T-helper 1 cell treated with Interleukin-12 subunit alpha and Interleukin-12 subunit beta and Interleukin-4 antibody, amounts not matched to agents 30 ng/mL and 1 ng/mL, for 36 hours (primary cell): ENCODE results near the gene KIF21B. TPM values are rescaled to one million over a fixed set of nuclear protein-coding genes. Genes with fewer than 3 reads are reported as not detected.

Experiments used
- intact Hi-C: fragments of 100-400 bp; cut with micrococcal nuclease; formaldehyde crosslinking; loops from one replicate; pipeline ENCODE4 v1.15.1; 2024
- total RNA-seq: library from RNA; stranded (reverse); gene quantifications from 2 replicates; pipeline ENCODE4 v1.2.3, GENCODE V29; 2022

The KIF21B gene
- total RNA-seq, 1 donor from 2014 or later = 92.8 TPM

DNA sequence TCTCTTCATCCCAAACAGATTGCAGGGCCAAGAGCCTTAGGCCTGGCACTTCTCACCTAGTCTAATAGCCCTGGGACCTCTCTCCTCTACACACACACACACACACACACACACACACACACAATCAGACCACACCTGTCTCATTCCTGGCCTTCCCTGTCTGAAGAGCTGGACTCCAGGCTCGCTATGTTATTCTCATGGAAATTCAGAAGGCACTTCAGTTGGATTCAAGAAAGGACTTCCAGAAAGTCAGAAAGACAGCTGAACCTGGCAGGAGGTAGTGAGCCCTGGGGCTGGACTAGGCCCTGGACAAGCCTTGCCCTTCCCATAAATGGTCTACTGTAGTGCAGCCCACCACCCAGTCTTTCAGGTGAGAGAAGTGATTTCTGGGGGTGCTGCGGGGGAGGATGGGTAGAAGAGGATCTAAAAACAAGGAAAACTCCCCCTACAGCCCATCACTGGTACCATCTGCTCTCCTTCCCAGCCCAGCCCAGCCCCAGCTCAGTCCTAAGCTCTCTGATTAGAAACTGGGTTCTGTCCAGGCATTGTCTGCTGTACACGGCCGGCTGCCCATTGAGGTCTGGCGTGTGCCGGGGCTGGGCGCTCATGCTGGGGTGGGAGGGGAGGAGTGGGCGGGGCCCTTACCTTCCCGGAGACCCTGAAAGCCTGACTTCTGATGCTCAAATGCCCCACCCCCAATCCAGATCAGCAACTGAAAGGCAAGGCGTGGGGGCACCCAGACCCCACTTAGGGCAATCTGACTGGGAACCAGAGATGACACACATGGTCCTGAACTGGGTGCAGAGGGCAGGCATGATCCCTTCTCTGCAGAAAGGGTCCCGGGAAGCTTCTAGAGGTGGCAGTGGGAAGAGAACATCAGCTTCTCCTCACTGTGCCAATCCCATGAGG, 2.5 kb downstream of the KIF21B start:
- intact Hi-C loops = loop anchor here (2.0 to 5.0 kb wide), 5 partner anchors 48 to 936 kb away; partner anchors contain the start of genes CSRP1, TIMM17A and ZNF281

DNA sequence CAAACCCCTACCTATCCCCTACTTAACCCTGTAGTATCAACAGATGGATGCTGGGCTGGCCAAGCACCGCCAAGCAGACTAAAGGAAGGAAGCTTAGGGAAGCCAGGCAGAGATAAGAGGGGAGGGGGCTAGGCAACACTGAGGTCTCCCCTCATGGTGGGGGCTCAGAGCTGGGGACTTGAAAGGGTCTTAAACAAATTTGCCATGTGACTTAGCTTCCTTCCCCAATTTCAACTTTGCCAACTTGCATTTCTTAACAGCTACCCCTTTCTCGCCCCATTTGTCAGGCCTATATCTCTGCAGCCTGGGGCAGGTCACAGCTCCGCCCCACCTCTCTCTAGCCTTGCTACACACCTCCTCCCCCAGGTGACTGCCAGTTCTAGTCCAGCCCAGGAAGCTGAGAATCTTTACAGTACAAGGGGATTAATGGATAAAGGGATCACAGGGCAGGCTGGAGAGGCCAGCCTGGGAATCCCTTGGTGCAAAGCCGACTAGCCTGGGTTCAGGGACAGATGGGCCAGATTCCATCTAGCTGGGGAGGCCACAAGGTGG, 3.4 kb downstream of the KIF21B start:
- intact Hi-C loops = loop anchor here (2.0 to 5.0 kb wide), 5 partner anchors 47 to 937 kb away; partner anchors contain the start of genes CSRP1, TIMM17A and ZNF281

DNA sequence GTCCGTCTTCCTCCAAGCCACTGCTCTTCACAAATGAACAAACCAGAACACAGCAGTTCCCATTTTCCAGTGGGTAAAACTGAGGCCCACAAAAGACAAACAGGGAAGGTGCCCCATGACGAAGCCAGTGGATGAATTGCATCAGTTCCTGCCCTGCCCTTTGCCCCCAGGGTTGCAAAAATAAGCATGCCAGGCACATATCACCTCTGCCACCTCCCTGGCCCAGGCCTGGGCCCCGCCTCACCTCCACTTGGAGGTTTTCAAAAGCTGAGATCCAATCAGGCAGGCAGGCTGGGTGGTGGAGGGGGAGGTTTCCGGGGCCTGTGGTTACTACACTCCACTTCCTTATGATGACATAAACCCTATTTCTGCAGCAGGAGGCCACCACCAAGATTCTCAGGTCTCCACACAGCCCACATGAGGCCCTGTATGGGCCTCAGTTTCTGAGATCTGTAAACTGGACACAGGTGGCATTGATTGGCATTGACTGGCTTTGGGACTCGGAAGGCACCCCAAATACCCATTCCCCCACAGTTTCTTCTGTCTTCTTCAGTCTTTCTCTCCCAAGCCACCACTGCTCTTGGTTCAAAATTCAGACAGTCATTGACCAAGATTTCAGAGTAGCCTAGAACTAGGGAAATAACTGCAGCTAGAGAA, 4.1 kb downstream of the KIF21B start:
- intact Hi-C loops = loop anchor here (1.0 to 5.0 kb wide), 6 partner anchors 131 to 809 kb away; partner anchors contain the start of genes CAMSAP2, IPO9 and TMEM9

DNA sequence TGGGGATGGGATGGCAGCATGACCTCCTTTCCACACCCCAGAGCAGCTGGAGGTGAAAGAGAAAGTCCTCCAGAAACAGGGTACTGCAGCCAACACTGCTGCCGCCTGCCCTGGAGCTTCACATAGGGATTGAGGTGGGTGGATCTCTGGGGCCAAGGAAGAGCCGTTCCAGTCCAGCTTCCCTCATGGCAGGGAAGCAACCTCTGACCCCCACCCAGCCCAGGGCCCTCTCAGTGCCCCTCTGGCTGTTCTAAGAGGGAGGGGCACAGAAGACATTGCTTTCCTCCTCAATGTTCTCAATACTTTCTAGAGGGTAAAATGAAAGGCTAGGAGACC, 5.7 kb downstream of the KIF21B start:
- intact Hi-C loops = loop anchor here (2.0 to 5.0 kb wide), 5 partner anchors 129 to 811 kb away; partner anchors contain the start of genes CAMSAP2 and IPO9

DNA sequence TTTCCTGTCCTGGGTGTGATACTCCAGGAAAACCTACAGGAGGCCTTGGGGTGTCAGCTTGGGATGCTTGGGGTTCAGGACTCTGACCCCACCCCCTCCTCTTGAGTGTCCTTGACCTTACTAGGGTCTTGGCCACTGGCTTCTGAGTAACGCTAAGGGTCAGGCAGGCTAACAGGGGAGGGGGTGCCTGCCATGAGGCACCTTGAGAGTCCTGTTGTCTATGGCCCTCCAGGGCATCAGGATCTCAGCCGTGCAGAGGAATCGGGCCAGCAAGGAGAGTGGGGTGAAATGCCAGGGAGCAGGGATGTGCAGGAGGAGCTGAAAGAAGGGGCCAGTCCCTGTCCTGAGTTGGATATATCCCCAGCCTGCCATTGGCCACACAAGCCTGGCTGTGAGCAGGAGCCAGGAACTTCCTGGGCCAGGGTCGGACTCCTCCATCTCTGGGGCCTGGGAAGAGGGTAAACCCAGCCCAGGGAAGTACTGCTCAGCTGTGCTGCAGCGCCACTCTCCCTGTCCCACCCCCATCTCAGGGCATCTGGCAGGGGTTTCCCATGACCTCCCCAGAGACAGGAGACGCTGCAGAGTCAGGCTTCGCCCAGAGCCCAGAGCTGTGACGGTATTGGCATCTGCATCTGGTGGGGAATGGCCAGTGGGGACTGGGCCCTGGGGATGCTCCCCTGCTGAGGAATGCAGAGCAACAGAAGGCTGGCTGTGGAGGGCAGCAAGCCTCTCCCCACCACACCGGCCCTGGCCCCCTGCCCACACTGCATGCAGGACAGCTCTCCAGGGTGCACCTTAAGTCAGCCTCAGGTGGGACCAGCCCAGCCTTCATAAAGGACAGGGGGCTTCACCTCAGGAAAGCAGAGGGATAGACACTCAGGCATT, 6.3 kb downstream of the KIF21B start:
- intact Hi-C loops = loop anchor here (5.0 kb wide), 2 partner anchors 155 to 280 kb away; partner anchors contain the start of gene CAMSAP2

DNA sequence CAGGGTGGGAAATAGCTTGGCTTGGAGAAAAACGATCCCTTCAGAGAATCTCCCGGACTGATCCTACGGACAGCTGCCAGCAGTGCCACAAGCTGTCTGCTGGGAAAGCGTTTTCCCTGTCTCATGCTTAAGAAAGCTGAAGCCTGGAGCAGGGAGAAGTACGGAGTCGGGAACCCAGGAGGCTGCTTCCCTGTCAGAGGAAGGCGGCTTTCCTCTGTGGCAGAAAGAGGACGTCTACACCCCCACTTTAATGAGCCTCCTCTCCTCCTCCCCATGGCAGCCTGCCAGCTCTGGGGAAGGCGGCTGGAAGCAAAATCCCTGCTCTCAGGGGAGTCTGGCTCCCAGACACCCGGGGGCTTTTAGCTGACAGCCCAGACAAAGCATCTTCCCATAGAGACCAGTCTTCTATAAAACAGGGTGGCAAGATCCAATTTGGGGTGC, 7.3 kb downstream of the KIF21B start:
- intact Hi-C loops = loop anchor here (5.0 kb wide), 2 partner anchors 156 to 279 kb away; partner anchors contain the start of gene CAMSAP2

DNA sequence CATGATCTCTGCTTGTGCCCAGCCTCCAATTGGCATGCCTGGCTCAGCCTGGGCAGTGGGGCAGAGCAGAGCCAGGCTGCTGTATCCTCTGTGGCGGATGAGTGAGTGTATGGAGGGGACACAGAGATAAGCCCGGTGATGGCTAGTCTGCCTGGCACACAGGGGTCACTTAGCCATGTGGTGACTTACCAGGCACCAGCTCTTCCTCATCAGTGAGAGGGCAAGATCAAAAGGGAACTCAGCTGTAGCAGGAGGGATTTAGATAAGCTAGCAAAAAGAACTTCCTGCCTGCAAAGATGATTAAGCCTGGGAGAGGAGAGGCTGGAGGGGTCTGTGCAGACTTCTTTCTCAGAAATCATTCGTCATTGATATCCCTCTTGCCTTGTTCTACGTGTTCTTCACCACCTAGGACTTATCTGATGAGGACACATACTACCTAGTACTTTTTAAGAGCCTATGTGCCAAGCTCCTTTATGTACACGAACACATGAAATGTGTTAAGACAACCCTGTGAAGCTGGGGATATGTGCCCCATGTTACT, 7.9 kb downstream of the KIF21B start:
- intact Hi-C loops = loop anchor here (1.0 to 5.0 kb wide), 4 partner anchors 8 to 278 kb away; partner anchors contain the start of genes CAMSAP2 and KIF21B

DNA sequence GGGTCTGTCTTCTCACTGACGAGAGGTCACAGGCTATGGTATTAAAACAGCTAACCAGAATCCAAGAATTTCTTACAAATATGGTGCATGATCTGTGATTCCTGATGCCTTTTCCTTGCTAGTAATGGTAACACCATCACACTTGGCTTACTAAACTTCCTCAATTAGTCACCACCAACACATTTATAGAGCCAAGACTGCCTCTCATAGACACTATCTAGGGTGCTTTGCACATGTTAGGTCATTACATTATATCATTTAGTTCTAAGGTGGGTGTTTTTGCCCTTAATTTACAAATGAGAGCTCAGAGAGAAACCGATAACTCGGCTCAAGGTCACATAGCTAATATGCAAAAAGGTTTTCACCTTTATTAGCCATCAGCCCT, 8.7 kb downstream of the KIF21B start:
- intact Hi-C loops = loop anchor here (1.0 to 5.0 kb wide), 4 partner anchors 8 to 278 kb away; partner anchors contain the start of genes CAMSAP2 and KIF21B

DNA sequence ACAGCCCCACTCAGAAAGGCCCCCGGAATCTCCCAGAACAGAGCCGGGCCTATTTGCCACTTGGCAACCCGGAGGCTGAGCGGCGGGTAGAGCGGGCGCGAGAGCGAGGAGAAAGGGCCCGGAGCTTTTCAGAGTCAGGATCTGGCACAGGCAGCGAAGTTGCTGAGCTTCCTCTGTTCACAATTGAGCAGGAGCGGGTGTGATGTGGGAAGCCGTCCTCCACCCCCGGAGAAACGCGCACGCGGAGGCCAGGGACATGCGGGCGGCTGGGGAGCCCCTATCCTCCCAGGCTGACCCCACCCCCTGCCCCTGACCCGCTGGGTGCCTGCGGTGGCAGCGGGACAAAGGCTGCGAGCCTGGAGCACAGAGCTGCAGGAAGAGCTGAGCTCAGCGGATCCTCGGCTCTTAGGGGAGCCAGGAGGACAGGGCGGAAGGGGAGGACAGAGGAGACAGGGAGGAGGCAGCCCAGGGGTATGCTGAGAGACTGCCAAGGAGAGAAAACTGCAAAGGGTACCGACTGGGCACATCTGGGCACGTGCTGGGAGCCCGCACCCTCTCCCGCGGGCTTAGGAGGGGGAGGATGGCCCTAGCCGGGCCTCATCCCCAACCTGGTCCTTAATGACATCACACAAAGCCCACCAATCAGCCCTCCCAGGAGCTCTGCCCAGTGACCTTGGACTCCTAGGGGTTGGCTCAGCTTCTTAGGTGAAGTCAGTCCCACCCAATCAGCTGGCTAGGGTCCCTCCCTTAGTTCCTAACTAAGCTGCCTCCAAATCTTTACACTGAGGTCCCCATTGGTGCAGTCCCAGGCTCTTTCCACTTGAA, 9.3 kb downstream of the KIF21B start:
- intact Hi-C loops = no loop called here

DNA sequence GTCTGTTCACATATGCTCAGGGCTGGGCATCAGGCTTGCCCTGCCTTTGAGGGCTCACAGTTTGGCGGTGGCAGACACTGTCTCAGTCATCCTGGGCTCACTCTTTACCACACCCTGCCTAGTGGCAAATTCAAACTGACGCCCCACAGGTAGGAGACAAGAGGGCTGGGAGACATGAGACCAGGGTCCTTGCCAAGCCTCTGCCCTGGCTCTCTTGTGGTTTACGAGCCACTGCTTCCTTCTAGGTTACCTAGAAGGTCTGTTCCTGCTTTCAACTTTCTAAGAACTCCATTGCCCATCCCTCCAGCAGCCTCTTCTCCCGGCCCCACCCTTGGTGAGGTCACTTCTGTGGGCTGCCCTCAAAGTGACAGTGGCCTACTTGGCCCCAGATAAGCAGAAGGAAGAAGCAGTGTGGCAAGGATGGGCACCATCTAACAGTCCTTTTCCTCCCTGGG, 10.5 kb downstream of the KIF21B start:
- intact Hi-C loops = no loop called here

DNA sequence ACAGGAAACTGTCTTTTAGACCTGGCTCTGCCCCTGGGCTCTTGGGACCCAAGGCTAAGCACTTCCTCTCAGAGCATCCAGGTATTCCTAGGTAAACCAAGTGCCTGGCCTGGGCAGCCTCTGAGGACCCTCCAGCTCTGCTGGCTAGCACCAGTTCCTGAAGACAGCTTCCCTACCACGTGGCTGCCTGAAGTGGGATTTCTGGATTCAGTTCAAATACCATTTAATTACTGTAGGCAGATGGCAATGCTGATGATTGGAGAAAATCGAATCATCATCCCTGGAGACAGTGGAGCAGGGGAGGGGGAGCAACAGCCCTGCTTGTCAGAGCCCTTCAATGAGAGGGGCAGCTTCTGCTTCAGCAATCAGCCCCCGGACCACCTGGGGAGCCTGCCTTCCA, 11.9 kb downstream of the KIF21B start:
- intact Hi-C loops = no loop called here

DNA sequence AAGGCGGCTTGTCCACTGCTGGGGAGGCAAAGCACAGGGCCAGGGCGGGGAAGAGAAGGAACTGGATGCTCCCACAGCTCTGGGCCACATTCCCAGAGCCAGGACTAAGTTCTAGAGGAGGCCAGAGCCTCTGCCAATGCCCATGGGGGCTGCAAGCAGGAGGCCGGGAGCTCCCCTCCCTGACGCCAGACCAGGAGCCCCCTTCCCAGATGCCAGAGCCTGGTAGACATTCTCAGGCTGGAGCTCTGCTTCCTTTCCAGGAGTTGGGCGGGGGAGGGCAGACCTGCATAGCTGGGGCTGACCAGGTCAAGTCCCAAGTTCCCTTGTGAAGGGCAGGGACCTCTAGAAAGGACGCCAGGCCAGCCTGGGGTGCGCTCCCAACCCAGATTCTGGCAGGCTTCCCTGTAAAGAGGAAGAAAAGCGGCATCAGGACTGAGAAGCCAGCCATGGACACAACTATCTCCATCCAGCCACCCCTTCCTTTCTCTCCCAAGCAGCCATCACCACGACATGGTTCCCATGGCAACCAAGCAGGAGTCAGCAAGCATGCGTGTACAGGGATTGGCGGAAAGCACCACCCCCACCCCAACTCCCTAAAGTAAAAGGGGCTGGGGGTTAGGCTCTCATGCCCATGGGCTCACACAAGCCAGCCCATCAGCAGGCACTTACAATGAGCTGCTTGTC, 13.4 kb downstream of the KIF21B start:
- intact Hi-C loops = no loop called here

DNA sequence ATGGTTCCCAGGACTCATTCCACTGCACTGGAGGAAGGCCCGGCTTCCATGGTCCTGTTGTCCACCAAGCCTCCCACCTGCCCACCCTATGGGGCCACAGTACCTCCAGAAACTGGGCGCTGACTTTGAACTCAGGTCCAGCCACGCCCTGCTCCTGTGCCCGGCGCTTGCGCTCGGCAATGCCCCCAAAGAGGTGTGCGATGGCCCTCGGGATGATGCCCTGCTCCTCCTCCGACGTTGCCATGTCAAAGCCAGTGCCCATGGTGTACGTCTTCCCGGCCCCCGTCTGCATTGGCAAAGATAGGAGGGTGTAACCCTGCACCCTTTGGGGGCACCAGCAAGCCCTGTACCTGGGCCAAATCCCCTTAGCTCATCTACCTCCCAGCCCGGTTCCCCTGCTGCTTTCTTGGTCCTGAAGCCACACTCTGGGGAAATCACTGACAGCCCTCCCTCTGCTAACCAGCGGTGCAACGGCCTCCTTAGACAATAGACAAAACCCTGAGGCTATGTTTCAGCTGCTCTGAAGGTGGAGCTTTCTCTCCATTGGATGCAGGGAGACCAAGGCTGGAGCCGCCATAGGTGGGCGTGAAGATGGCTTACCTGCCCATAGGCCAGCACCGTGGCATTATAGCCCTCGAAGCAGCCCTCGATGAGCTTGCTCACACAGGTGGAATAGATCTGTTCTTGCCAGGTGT, 14.7 kb downstream of the KIF21B start:
- intact Hi-C loops = no loop called here

DNA sequence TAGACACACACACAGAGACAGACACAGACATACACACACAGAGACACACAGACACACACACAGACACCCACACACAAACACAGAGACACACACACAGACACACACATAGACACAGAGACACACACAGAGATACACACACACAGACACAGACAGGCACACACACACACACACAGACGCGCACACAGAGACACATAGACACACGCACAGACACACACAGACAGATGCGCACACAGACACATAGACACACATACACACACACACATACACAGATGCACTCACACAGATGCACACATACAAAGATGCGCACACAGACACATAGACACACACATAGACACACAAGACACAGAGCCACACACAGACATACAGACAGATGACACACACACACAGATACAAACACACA, 16.0 kb downstream of the KIF21B start:
- intact Hi-C loops = no loop called here

DNA sequence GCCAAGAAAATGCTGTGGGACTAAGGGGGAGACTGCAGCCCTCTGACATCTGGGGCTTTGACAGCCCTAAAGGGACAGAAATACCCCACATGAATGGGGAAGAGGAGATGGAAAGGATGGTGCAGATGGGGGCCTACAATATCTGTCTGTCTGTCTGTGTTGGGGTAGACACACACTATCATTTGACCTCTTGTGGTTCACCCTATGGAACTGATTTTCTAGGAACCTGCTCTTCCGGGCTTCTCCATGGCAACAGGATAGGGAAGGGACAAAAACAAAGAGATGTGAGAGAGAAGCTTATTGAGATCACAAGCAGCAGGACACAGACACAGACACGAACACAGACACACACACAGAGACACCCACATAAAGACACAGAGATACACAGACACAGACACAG, 17.1 kb downstream of the KIF21B start:
- intact Hi-C loops = no loop called here

DNA sequence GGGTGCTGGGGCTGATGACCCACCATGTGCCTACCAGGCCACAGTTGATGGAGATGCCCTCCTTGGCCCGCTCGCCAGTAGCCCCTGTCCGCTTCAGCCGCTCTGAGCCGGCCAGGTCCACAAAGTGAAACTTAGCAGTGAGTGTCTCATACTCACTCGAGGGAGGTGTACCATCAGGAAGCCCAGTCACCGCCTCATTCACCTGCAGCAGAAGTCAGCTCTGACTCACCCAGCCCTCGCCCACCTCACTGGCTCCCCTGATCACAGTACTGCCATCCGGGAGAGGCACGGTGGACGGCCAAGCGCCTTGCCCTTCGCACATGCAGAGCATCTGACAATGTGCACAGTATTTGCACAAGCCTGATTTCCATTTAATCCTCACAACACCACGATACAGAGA, 18.8 kb downstream of the KIF21B start:
- intact Hi-C loops = no loop called here

DNA sequence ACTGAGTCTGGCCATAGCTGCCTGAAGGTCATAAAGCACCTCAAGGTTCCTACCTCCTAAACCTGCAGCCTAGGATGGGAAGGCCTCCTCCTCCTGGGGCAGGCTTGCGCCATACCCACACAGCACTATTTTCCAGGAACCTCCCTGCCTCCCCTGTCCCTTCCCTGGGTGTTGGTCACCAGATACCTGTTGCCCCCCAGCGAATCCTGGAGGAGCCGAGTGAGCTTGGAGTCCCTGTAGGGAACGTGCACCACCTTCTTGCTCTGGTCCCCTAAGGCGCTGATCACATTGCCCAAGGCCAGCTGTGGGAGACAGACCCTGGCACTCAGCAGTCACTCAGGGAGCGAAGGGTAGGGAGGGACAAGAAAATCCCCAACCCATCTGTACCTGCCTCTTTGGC, 19.4 kb downstream of the KIF21B start:
- intact Hi-C loops = no loop called here

DNA sequence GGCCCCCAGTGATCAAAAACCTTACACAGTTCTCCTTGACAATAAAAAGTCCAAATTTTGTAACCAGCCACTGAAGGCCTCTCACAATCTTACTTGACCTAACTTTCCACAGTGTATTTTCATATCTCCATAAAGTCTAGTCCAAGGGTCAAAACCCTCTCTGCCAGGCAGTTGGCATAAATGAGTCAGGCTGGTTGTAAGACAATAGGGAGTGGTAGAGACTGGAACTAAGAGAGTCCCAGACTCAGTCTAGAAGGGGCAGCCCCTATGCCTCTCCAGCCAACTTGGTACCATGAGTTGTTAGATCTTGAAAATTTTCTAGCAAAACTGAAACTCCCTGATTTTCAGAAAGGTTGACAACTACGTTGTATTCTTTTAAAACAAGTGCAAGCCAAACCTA, 21.0 kb downstream of the KIF21B start:
- intact Hi-C loops = no loop called here
